HL-60 (cell line): Measurements from ENCODE around the gene LARP6.

ENCODE experiments used
- POLR2AphosphoS5 ChIP-seq: IDR thresholded peaks from 2 replicates; pipeline ENCODE4 v1.6.1; 2012; ENCODE audit warnings: low read depth
- TF ChIP-seq, protein P1 (sequence below): IDR thresholded peaks from one replicate; pipeline ENCODE4 v1.5.1; 2011; ENCODE audit warnings: low read length, control low read depth, inconsistent platforms; ENCODE audit not compliant: insufficient read depth

DNA sequence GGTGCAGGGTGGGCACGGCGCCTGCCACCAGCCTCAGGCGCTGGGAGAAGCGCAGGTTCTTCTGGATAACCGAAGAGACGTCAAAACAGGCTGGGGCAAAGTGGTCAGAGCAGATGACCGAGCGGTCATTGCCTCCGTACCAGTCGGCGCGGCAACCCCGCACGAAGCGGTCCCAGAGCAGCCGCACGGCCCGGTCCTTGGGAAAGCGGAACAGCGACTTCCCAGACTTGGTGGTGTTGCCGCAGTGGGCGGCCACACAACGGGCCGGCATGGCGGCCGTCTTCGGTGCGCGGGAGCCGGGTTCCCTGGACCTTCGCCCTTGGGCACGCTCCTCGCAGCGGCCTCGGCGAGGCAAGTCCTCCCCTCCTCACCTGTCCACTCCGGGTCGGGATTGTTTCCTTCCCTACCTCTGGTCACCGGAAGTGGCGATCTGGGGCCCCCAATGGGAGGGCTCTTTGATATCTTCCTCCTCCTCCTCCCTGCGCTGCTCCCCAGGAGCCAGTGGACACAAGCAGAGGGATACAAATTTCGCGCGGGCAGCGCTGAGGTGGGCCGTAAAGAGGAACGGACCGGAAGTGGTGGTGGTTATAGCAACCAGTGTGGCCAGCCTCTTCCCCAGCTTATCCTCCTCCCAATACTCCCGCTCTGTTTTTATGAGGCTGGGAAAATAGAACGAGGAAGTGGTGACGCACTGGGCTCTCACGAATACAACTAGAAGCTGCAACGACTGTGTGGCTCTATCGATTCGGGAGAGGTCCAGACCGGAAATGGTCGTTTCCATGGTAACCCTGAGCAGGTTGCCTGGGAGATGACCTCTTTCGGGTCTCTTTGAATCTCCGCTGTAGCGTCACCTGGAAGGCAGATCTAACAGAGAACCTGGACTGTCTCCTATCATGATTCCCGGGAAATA, 38.3 kb upstream of the LARP6 start, which contains the start of the genes LRRC49 and THAP10:
- TF ChIP-seq, protein P1, sequence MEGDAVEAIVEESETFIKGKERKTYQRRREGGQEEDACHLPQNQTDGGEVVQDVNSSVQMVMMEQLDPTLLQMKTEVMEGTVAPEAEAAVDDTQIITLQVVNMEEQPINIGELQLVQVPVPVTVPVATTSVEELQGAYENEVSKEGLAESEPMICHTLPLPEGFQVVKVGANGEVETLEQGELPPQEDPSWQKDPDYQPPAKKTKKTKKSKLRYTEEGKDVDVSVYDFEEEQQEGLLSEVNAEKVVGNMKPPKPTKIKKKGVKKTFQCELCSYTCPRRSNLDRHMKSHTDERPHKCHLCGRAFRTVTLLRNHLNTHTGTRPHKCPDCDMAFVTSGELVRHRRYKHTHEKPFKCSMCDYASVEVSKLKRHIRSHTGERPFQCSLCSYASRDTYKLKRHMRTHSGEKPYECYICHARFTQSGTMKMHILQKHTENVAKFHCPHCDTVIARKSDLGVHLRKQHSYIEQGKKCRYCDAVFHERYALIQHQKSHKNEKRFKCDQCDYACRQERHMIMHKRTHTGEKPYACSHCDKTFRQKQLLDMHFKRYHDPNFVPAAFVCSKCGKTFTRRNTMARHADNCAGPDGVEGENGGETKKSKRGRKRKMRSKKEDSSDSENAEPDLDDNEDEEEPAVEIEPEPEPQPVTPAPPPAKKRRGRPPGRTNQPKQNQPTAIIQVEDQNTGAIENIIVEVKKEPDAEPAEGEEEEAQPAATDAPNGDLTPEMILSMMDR: no peak
- TF ChIP-seq POLR2AphosphoS5: peak; percentile 12; the same call in 1 of the 2 replicates
